CD4-positive, alpha-beta T cell (primary cell): ENCODE results near the gene HSF4. TPM values are rescaled to one million over a fixed set of nuclear protein-coding genes. Genes with fewer than 3 reads are reported as not detected.
A peak's percentile ranks its signal among the peaks of the same experiment; 100 is the strongest.
"Not testable (repeated sequence)": the region's sequence is repeated elsewhere in the genome, so short reads cannot be mapped to it uniquely, and the experiment has no call there.

Experiments
- ATAC-seq: fragments of 200-7000 bp; cut with Tn5 transposase; one replicate; pipeline ENCODE4 v1.10.0; 2022; ENCODE audit warnings: mild to moderate bottlenecking; ENCODE audit not compliant: poor library complexity
- CTCF ChIA-PET: fragments of 350-600 bp; sonication (Branson Sonifier 250); formaldehyde crosslinking; loops from one replicate; lab custom pipeline; 2021; ENCODE audit warnings: antibody characterized with exemption, inconsistent platforms; lab: Charles Lee
- POLR2A ChIA-PET: fragments of 350-600 bp; sonication (Branson Sonifier 250); formaldehyde crosslinking; loops from one replicate; lab custom pipeline; 2021; ENCODE audit warnings: antibody characterized with exemption, inconsistent platforms; lab: Charles Lee
- DNase-seq, 14 experiments: peaks; one replicate each; pipeline ENCODE4 v3.0.0-alpha.2; 2013 to 2020; ENCODE audit warnings: mixed read lengths in 2 of 14
- H3K27ac ChIP-seq, 2 donors: one replicate each; pipeline versions ENCODE4 v1.5.1 to v1.7.0; 2013; ENCODE audit warnings: low read length in 2 of 2, low read depth in 1 of 2, mild to moderate bottlenecking in 1 of 2
- H3K27me3 ChIP-seq, 2 experiments: 1 replicate in 1 of 2; 2 replicates in 1 of 2; pipeline versions ENCODE4 v1.6.1 to v1.7.0; 2013; ENCODE audit warnings: low read length in 2 of 2, control low read depth in 1 of 2, mild to moderate bottlenecking in 1 of 2, moderate library complexity in 1 of 2; ENCODE audit not compliant: insufficient read depth in 2 of 2, control insufficient read depth in 1 of 2
- H3K36me3 ChIP-seq: one replicate; pipeline ENCODE4 v1.6.1; 2013; ENCODE audit warnings: low read length, control low read depth; ENCODE audit not compliant: insufficient read depth
- H3K4me1 ChIP-seq: one replicate; pipeline ENCODE4 v1.6.1; 2013; ENCODE audit warnings: low read length, control low read depth; ENCODE audit not compliant: insufficient read depth
- H3K4me3 ChIP-seq: one replicate; pipeline ENCODE4 v1.5.1; 2013; ENCODE audit warnings: mild to moderate bottlenecking, low read length, moderate library complexity
- H3K9me3 ChIP-seq, 2 experiments: 1 replicate in 1 of 2; 2 replicates in 1 of 2; pipeline versions ENCODE4 v1.6.1 to v1.7.0; 2013; ENCODE audit warnings: low read length in 2 of 2, mild to moderate bottlenecking in 2 of 2, control low read depth in 1 of 2, moderate library complexity in 1 of 2; ENCODE audit not compliant: control insufficient read depth in 1 of 2, insufficient read depth in 1 of 2
- H3K27ac Mint-ChIP-seq: one replicate; pipeline ENCODE4 v1.8.0; 2020; ENCODE audit warnings: mixed read lengths
- H3K27me3 Mint-ChIP-seq: one replicate; pipeline ENCODE4 v1.8.0; 2021; ENCODE audit warnings: mixed read lengths
- H3K36me3 Mint-ChIP-seq: one replicate; pipeline ENCODE4 v1.8.0; 2021; ENCODE audit warnings: low read depth, mixed read lengths
- H3K4me1 Mint-ChIP-seq: one replicate; pipeline ENCODE4 v1.8.0; 2021; ENCODE audit warnings: low read depth, mixed read lengths
- H3K4me3 Mint-ChIP-seq: one replicate; pipeline ENCODE4 v1.8.0; 2020; ENCODE audit warnings: mild to moderate bottlenecking, mixed read lengths
- H3K9me3 Mint-ChIP-seq: one replicate; pipeline ENCODE4 v1.8.0; 2020; ENCODE audit warnings: mixed read lengths
- intact Hi-C, 2 experiments: fragments of 100-400 bp; cut with DNase I in 1 of 2; cut with micrococcal nuclease in 1 of 2; formaldehyde crosslinking; loops; one replicate each; pipeline versions ENCODE4 v1.15.1 to v1.9.0; 2023 to 2025; cut with DNase I, micrococcal nuclease
- total RNA-seq, 174 experiments: library from RNA in 2 of 174; stranded (reverse) in 2 of 174; gene quantifications; one replicate each; pipeline ENCODE4 v1.2.3 and lab custom pipeline; 2021 to 2026
- TF ChIP-seq, protein P1 (sequence below): fragments of 200-600 bp; IDR thresholded peaks from one replicate; pipeline ENCODE4 v1.8.0; 2022; ENCODE audit warnings: antibody characterized with exemption, mild to moderate bottlenecking

The HSF4 gene
- total RNA-seq, 2 experiments from 2014 or later, result 19.7 to 26.1 TPM

DNA sequence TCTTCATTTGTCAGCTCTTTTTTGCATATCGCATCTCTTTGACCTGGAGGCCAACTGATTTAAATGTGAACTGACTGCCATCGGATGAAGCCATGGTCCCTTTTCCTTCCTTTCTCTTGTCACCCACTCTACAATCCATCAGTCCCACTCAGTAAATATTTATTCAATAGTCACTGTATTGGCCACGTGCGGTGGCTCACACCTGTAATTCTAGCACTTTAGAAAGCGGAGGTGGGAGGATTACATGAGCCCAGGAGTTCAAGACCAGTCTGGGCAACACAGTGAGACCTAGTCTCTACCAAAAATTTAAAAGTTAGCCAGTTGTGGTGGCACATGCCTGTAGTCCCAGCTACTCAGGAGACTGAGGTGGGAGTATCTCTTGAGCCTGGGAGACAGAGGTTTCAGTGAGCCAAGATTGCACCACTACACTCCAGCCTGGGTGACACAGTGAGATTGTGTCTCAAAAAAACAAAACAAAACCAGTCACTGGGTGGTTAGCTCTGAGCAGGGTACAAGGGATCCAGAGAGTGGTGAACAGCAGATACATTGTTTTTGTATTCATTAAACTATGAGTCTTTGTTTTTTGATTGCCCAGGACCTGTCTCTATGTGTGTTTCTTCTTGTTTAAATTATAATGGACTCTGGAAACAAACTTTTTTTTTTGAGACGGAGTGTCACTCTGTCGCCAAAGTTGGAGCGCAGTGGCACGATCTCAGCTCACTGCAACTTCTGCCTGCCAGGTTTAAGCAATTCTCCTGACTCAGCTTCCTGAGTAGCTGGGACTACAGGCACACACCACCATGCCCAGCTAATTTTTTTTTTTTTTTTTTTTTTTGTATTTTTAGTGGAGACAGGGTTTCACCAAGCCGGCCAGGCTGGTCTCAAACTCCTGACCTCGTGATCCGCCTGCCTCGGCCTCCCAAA, 47.9 kb upstream of the HSF4 start:
- Histone ChIP-seq H3K27ac (no peak overlapping the region), H3K9me3 (no peaks in the 10 kb centered on the region), H3K27me3 (no peaks in the 10 kb centered on the region), H3K4me1 (no peaks in the 10 kb centered on the region), H3K4me3 (no peak overlapping the region), H3K36me3 (peaks cover 18% of the 10 kb centered on the region)
- intact Hi-C loops, result no loop called here
- POLR2A ChIA-PET, result no interaction called here
- H3K9me3 Mint-ChIP-seq, result no peaks in the 10 kb centered on the region
- H3K27me3 Mint-ChIP-seq, result no peaks in the 10 kb centered on the region
- H3K4me3 Mint-ChIP-seq, result no peak overlapping the region
- DNase-seq (peak in 2 of 14 experiments; percentile 29 to 43), ATAC-seq (no peak)
- no peak overlapping the region for H3K27ac Mint-ChIP-seq
- CTCF ChIA-PET, result interaction anchor here (0.6 to 0.9 kb wide), 2 partner anchors 44 to 53 kb away, joined by 3 read pairs; partner anchors contain the start of gene NOL3
- peaks cover 13% of the 10 kb centered on the region for H3K4me1 Mint-ChIP-seq
- peaks cover 34% of the 10 kb centered on the region for H3K36me3 Mint-ChIP-seq
- TF ChIP-seq, protein P1, sequence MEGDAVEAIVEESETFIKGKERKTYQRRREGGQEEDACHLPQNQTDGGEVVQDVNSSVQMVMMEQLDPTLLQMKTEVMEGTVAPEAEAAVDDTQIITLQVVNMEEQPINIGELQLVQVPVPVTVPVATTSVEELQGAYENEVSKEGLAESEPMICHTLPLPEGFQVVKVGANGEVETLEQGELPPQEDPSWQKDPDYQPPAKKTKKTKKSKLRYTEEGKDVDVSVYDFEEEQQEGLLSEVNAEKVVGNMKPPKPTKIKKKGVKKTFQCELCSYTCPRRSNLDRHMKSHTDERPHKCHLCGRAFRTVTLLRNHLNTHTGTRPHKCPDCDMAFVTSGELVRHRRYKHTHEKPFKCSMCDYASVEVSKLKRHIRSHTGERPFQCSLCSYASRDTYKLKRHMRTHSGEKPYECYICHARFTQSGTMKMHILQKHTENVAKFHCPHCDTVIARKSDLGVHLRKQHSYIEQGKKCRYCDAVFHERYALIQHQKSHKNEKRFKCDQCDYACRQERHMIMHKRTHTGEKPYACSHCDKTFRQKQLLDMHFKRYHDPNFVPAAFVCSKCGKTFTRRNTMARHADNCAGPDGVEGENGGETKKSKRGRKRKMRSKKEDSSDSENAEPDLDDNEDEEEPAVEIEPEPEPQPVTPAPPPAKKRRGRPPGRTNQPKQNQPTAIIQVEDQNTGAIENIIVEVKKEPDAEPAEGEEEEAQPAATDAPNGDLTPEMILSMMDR, result no peak

DNA sequence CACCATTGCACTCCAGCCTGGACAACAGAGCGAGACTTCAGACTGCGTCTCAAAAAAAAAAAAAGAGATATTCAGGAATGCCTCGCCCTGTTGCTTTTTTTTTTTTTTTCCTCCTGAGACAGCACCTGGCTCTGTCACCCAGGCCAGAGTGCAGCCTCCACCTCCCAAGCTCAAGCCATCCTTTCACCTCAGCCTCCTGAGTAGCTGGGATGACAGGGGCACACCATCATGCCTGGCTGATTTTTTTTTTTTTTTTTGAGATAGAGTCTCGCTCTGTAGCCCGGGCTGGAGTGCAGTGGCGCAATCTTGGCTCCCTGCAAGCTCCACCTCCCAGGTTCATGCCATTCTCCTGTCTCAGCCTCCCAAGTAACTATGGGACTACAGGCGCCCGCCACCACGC, 46.8 kb upstream of the HSF4 start:
- Mint-ChIP-seq H3K4me1 (peaks cover 13% of the 10 kb centered on the region), H3K27me3 (no peaks in the 10 kb centered on the region), H3K36me3 (peaks cover 37% of the 10 kb centered on the region), H3K27ac (no peak overlapping the region), H3K4me3 (no peak overlapping the region), H3K9me3 (no peaks in the 10 kb centered on the region)
- DNase-seq (no peak), ATAC-seq (no peak)
- no peaks in the 10 kb centered on the region for H3K4me1 ChIP-seq
- no peak overlapping the region for H3K4me3 ChIP-seq
- no peaks in the 10 kb centered on the region for H3K27me3 ChIP-seq
- ChIA-PET CTCF (no interaction called here), POLR2A (no interaction called here)
- TF ChIP-seq, protein P1, result no peak
- H3K27ac ChIP-seq, result no peak overlapping the region
- peaks cover 29% of the 10 kb centered on the region for H3K36me3 ChIP-seq
- intact Hi-C loops, result no loop called here
- H3K9me3 ChIP-seq, result no peaks in the 10 kb centered on the region

DNA sequence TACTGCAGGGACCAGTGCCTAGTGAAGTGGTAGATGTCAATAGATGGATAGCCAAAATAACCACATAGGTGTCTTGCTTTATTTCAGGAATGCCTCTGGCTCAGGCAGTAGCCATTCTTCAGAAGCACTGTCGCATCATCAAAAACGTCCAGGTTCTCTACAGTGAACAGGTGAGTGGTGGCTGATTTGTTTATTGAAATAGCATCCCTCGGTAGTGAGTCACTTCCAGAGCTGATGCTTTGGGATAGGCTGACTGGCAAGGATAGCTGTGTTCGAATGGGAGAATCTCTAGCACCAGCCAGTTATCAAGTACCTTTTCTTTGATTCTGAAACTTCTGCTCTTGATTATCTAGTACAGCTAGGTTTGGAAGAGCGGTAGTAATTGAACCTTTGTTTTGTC, 44.5 kb upstream of the HSF4 start:
- DNase-seq (no peak), ATAC-seq (no peak)
- H3K27ac Mint-ChIP-seq, result no peak overlapping the region
- TF ChIP-seq, protein P1, result no peak
- Histone ChIP-seq H3K27ac (no peak overlapping the region), H3K9me3 (no peaks in the 10 kb centered on the region), H3K27me3 (no peaks in the 10 kb centered on the region), H3K4me3 (no peak overlapping the region), H3K36me3 (peaks cover 42% of the 10 kb centered on the region), H3K4me1 (no peaks in the 10 kb centered on the region)
- H3K4me3 Mint-ChIP-seq, result no peak overlapping the region
- H3K4me1 Mint-ChIP-seq, result peaks cover 6% of the 10 kb centered on the region
- intact Hi-C loops, result no loop called here
- ChIA-PET CTCF (no interaction called here), POLR2A (no interaction called here)
- peaks cover 52% of the 10 kb centered on the region for H3K36me3 Mint-ChIP-seq
- no peaks in the 10 kb centered on the region for H3K9me3 Mint-ChIP-seq
- H3K27me3 Mint-ChIP-seq, result no peaks in the 10 kb centered on the region

DNA sequence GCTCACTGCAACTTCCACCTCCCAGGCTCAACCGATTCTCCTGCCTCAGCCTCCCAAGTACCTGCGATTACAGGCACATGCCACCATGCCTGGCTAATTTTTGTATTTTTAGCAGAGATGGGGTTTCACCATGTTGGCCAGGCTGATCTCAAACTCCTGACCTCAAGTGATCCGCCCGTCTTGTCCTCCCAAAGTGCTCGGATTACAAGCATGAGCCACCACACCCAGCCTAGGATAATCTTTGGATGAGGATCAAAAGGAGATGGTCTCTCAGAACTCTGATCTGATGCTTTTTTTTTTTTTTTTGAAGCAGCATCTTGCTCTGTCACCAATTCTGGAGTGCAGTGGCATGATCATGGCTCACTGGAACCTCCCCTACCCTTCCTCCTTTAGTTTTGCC, 41.7 kb upstream of the HSF4 start:
- H3K4me3 ChIP-seq, CTCF ChIA-PET, intact Hi-C loops, H3K9me3 Mint-ChIP-seq, H3K4me1 Mint-ChIP-seq, H3K9me3 ChIP-seq, ATAC-seq, H3K4me3 Mint-ChIP-seq, H3K27ac Mint-ChIP-seq, H3K27me3 ChIP-seq, POLR2A ChIA-PET, DNase-seq, H3K27ac ChIP-seq, H3K27me3 Mint-ChIP-seq, H3K4me1 ChIP-seq: not testable (repeated sequence)
- H3K36me3 Mint-ChIP-seq, result peaks cover 74% of the 10 kb centered on the region
- H3K36me3 ChIP-seq, result peaks cover 52% of the 10 kb centered on the region
